ENCODE measurements around the gene C1QTNF9.

C1QTNF9 gene

GRCh38 chr13:24284889-24285565, 24.4 kb upstream of the C1QTNF9 start:
- TF ChIP-seq CTCF (IDR thresholded peaks at IDR 0.05; ENCODE audit: borderline replicate concordance, extremely low read depth, low read length, poor library complexity, severe bottlenecking): no peak
- no peak for TF ChIP-seq EZH2 (IDR thresholded peaks at IDR 0.05; ENCODE audit: borderline replicate concordance, low read depth, low read length, severe bottlenecking)
- Histone ChIP-seq H3K4me1 (ENCODE audit: insufficient read depth, low read length) (no peaks in the 10 kb centered on the region), H3K9ac (ENCODE audit: low read depth, low read length) (no peak overlapping the region), H3K9me3 (ENCODE audit: insufficient read depth, low read length, severe bottlenecking) (no peaks in the 10 kb centered on the region), H2AFZ (ENCODE audit: low read depth, low read length) (no peak overlapping the region), H3K79me2 (ENCODE audit: insufficient read depth, low read length) (no peaks in the 10 kb centered on the region), H3K27me3 (ENCODE audit: insufficient read depth, low read length, poor library complexity) (no peaks in the 10 kb centered on the region), H4K20me1 (ENCODE audit: insufficient read depth, low read length) (no peaks in the 10 kb centered on the region), H3K27ac (ENCODE audit: low read length) (no peak overlapping the region), H3K4me2 (ENCODE audit: insufficient read depth, low read length) (no peak overlapping the region), H3K36me3 (ENCODE audit: insufficient read depth, low read length) (peaks cover 8% of the 10 kb centered on the region), H3K4me3 (ENCODE audit: low read depth in 1 of 2, low read length in 2 of 2) (no peak overlapping the region)
- no peak for ATAC-seq (ENCODE audit: insufficient read depth, low read depth)
- no peak for DNase-seq

- Histone ChIP-seq H3K27me3 (ENCODE audit: insufficient read depth, low read length, poor library complexity) (no peaks in the 10 kb centered on the region), H3K27ac (ENCODE audit: low read length) (no peak overlapping the region), H2AFZ (ENCODE audit: low read depth, low read length) (no peak overlapping the region), H4K20me1 (ENCODE audit: insufficient read depth, low read length) (no peaks in the 10 kb centered on the region), H3K4me3 (ENCODE audit: low read depth in 1 of 2, low read length in 2 of 2) (no peak overlapping the region), H3K9me3 (ENCODE audit: insufficient read depth, low read length, severe bottlenecking) (no peaks in the 10 kb centered on the region), H3K36me3 (ENCODE audit: insufficient read depth, low read length) (peaks cover 20% of the 10 kb centered on the region), H3K4me2 (ENCODE audit: insufficient read depth, low read length) (no peak overlapping the region), H3K9ac (ENCODE audit: low read depth, low read length) (no peak overlapping the region), H3K79me2 (ENCODE audit: insufficient read depth, low read length) (no peaks in the 10 kb centered on the region), H3K4me1 (ENCODE audit: insufficient read depth, low read length) (no peaks in the 10 kb centered on the region)
- DNase-seq: no peak
- no peak for ATAC-seq (ENCODE audit: insufficient read depth, low read depth)
- TF ChIP-seq EZH2 (IDR thresholded peaks at IDR 0.05; ENCODE audit: borderline replicate concordance, low read depth, low read length, severe bottlenecking) (no peak), CTCF (IDR thresholded peaks at IDR 0.05; ENCODE audit: borderline replicate concordance, extremely low read depth, low read length, poor library complexity, severe bottlenecking) (no peak)
Observed at GRCh38 chr13:24286624-24287023, 22.8 kb upstream of the C1QTNF9 start.

- Histone ChIP-seq H3K4me3 (ENCODE audit: low read depth in 1 of 2, low read length in 2 of 2) (no peak overlapping the region), H3K36me3 (ENCODE audit: insufficient read depth, low read length) (peaks cover 24% of the 10 kb centered on the region)
Observed at GRCh38 chr13:24287748-24288287, 21.6 kb upstream of the C1QTNF9 start.

More at GRCh38 chr13:24287748-24288287, 21.6 kb upstream of the C1QTNF9 start:
- Histone ChIP-seq H3K4me1 (ENCODE audit: insufficient read depth, low read length) (no peaks in the 10 kb centered on the region), H3K9me3 (ENCODE audit: insufficient read depth, low read length, severe bottlenecking) (no peaks in the 10 kb centered on the region), H3K4me2 (ENCODE audit: insufficient read depth, low read length) (no peak overlapping the region), H3K27ac (ENCODE audit: low read length) (no peak overlapping the region), H2AFZ (ENCODE audit: low read depth, low read length) (no peak overlapping the region), H4K20me1 (ENCODE audit: insufficient read depth, low read length) (no peaks in the 10 kb centered on the region), H3K27me3 (ENCODE audit: insufficient read depth, low read length, poor library complexity) (no peaks in the 10 kb centered on the region), H3K79me2 (ENCODE audit: insufficient read depth, low read length) (no peaks in the 10 kb centered on the region), H3K9ac (ENCODE audit: low read depth, low read length) (no peak overlapping the region)
- TF ChIP-seq EZH2 (IDR thresholded peaks at IDR 0.05; ENCODE audit: borderline replicate concordance, low read depth, low read length, severe bottlenecking): no peak
- TF ChIP-seq CTCF (IDR thresholded peaks at IDR 0.05; ENCODE audit: borderline replicate concordance, extremely low read depth, low read length, poor library complexity, severe bottlenecking): no peak
- ATAC-seq (ENCODE audit: insufficient read depth, low read depth) (no peak), DNase-seq (no peak)
